ENCODE data around the gene HARBI1. TPM values are rescaled to one million over a fixed set of nuclear protein-coding genes. Genes with fewer than 3 reads are reported as not detected.

HARBI1 gene
- total RNA-seq, 1 experiment from 2014 or later: 4.9 TPM

GRCh38 chr11:46642627-46643335 is 25.8 kb upstream of the HARBI1 start:
- Histone ChIP-seq H3K4me3 (no peak overlapping the region), H3K9me3 (replicated peaks) (no peaks in the 10 kb centered on the region), H3K27me3 (replicated peaks) (no peaks in the 10 kb centered on the region), H3K4me1 (replicated peaks) (no peaks in the 10 kb centered on the region), H3K27ac (no peak overlapping the region), H3K36me3 (peaks cover 15% of the 10 kb centered on the region)
- no peak for DNase-seq (ENCODE audit: low read depth in 1 of 2, low spot score in 2 of 2)

- DNase-seq (ENCODE audit: low read depth in 1 of 2, low spot score in 2 of 2): no peak
- Histone ChIP-seq H3K4me3 (no peak overlapping the region), H3K27me3 (replicated peaks) (no peaks in the 10 kb centered on the region), H3K4me1 (replicated peaks) (no peaks in the 10 kb centered on the region), H3K27ac (no peak overlapping the region), H3K36me3 (peaks cover 10% of the 10 kb centered on the region), H3K9me3 (replicated peaks) (no peaks in the 10 kb centered on the region)
Observed at GRCh38 chr11:46641639-46642038, 24.6 kb upstream of the HARBI1 start.

GRCh38 chr11:46640036-46640788 is 23.2 kb upstream of the HARBI1 start:
- DNase-seq (ENCODE audit: low read depth in 1 of 2, low spot score in 2 of 2): no peak
- Histone ChIP-seq H3K4me3 (no peak overlapping the region), H3K27ac (no peak overlapping the region), H3K9me3 (replicated peaks) (no peaks in the 10 kb centered on the region), H3K27me3 (replicated peaks) (no peaks in the 10 kb centered on the region), H3K36me3 (peaks cover 3% of the 10 kb centered on the region; the same call in 1 of the 2 replicates), H3K4me1 (replicated peaks) (no peaks in the 10 kb centered on the region)

GRCh38 chr11:46639197-46639839 is 22.3 kb upstream of the HARBI1 start:
- Histone ChIP-seq H3K36me3 (peaks cover 3% of the 10 kb centered on the region; the same call in 1 of the 2 replicates), H3K27ac (no peak overlapping the region), H3K4me1 (replicated peaks) (no peaks in the 10 kb centered on the region), H3K4me3 (no peak overlapping the region), H3K9me3 (replicated peaks) (no peaks in the 10 kb centered on the region), H3K27me3 (replicated peaks) (no peaks in the 10 kb centered on the region)
- no peak for DNase-seq (ENCODE audit: low read depth in 1 of 2, low spot score in 2 of 2)

GRCh38 chr11:46637546-46637945 is 20.5 kb upstream of the HARBI1 start:
- Histone ChIP-seq H3K36me3 (peaks cover 4% of the 10 kb centered on the region), H3K27me3 (replicated peaks) (no peaks in the 10 kb centered on the region), H3K4me1 (replicated peaks) (no peaks in the 10 kb centered on the region), H3K9me3 (replicated peaks) (no peaks in the 10 kb centered on the region), H3K27ac (no peak overlapping the region), H3K4me3 (no peak overlapping the region)
- DNase-seq (ENCODE audit: low read depth in 1 of 2, low spot score in 2 of 2): no peak

GRCh38 chr11:46635557-46636139 is 18.6 kb upstream of the HARBI1 start:
- Histone ChIP-seq H3K27ac (no peak overlapping the region), H3K36me3 (peaks cover 8% of the 10 kb centered on the region), H3K4me1 (replicated peaks) (no peaks in the 10 kb centered on the region), H3K27me3 (replicated peaks) (no peaks in the 10 kb centered on the region), H3K4me3 (no peak overlapping the region), H3K9me3 (replicated peaks) (no peaks in the 10 kb centered on the region)
- DNase-seq (ENCODE audit: low read depth in 1 of 2, low spot score in 2 of 2): no peak

GRCh38 chr11:46633291-46634217 is 16.5 kb upstream of the HARBI1 start:
- Histone ChIP-seq H3K27me3 (replicated peaks) (no peaks in the 10 kb centered on the region), H3K4me1 (replicated peaks) (no peaks in the 10 kb centered on the region), H3K36me3 (peaks cover 8% of the 10 kb centered on the region), H3K9me3 (replicated peaks) (no peaks in the 10 kb centered on the region), H3K27ac (no peak overlapping the region), H3K4me3 (no peak overlapping the region)
- DNase-seq (ENCODE audit: low read depth in 1 of 2, low spot score in 2 of 2): no peak

GRCh38 chr11:46632502-46632901 is 15.5 kb upstream of the HARBI1 start:
- no peak overlapping the region for H3K4me3 ChIP-seq
- H3K4me1 ChIP-seq (replicated peaks): no peaks in the 10 kb centered on the region
- no peaks in the 10 kb centered on the region for H3K27me3 ChIP-seq (replicated peaks)
- H3K27ac ChIP-seq: no peak overlapping the region
- DNase-seq (ENCODE audit: low read depth in 1 of 2, low spot score in 2 of 2): no peak
- H3K9me3 ChIP-seq (replicated peaks): no peaks in the 10 kb centered on the region
- peaks cover 8% of the 10 kb centered on the region; the same call in 1 of the 2 replicates for H3K36me3 ChIP-seq

GRCh38 chr11:46631676-46632075 is 14.6 kb upstream of the HARBI1 start:
- no peak overlapping the region for H3K27ac ChIP-seq
- no peaks in the 10 kb centered on the region for H3K9me3 ChIP-seq (replicated peaks)
- H3K36me3 ChIP-seq: peaks cover 8% of the 10 kb centered on the region; the same call in 1 of the 2 replicates
- no peaks in the 10 kb centered on the region for H3K27me3 ChIP-seq (replicated peaks)
- no peak overlapping the region for H3K4me3 ChIP-seq
- no peaks in the 10 kb centered on the region for H3K4me1 ChIP-seq (replicated peaks)
- DNase-seq (ENCODE audit: low read depth in 1 of 2, low spot score in 2 of 2): no peak

- Histone ChIP-seq H3K4me1 (replicated peaks) (no peaks in the 10 kb centered on the region), H3K36me3 (peaks cover 17% of the 10 kb centered on the region; the same call in 1 of the 2 replicates), H3K27me3 (replicated peaks) (no peaks in the 10 kb centered on the region), H3K9me3 (replicated peaks) (no peaks in the 10 kb centered on the region), H3K4me3 (no peak overlapping the region), H3K27ac (no peak overlapping the region)
- no peak for DNase-seq (ENCODE audit: low read depth in 1 of 2, low spot score in 2 of 2)
Observed at GRCh38 chr11:46630237-46630636, 13.2 kb upstream of the HARBI1 start.

GRCh38 chr11:46628961-46629360 is 11.9 kb upstream of the HARBI1 start:
- Histone ChIP-seq H3K36me3 (peaks cover 17% of the 10 kb centered on the region; the same call in 1 of the 2 replicates), H3K9me3 (replicated peaks) (no peaks in the 10 kb centered on the region), H3K4me1 (replicated peaks) (no peaks in the 10 kb centered on the region), H3K27ac (no peak overlapping the region), H3K4me3 (no peak overlapping the region), H3K27me3 (replicated peaks) (no peaks in the 10 kb centered on the region)
- DNase-seq (ENCODE audit: low read depth in 1 of 2, low spot score in 2 of 2): no peak

GRCh38 chr11:46625406-46625805 is 8.4 kb upstream of the HARBI1 start:
- Histone ChIP-seq H3K27me3 (replicated peaks) (no peaks in the 10 kb centered on the region), H3K4me3 (no peak overlapping the region), H3K4me1 (replicated peaks) (no peaks in the 10 kb centered on the region), H3K27ac (no peak overlapping the region), H3K36me3 (peaks cover 17% of the 10 kb centered on the region; the same call in 1 of the 2 replicates), H3K9me3 (replicated peaks) (no peaks in the 10 kb centered on the region)
- no peak for DNase-seq (ENCODE audit: low read depth in 1 of 2, low spot score in 2 of 2)

- Histone ChIP-seq H3K27ac (no peak overlapping the region), H3K4me1 (replicated peaks) (peaks cover 12% of the 10 kb centered on the region), H3K9me3 (replicated peaks) (no peaks in the 10 kb centered on the region), H3K4me3 (no peak overlapping the region), H3K27me3 (replicated peaks) (no peaks in the 10 kb centered on the region), H3K36me3 (peaks cover 5% of the 10 kb centered on the region; the same call in 1 of the 2 replicates)
- no peak for DNase-seq (ENCODE audit: low read depth in 1 of 2, low spot score in 2 of 2)
Observed at GRCh38 chr11:46618837-46619236, 1.8 kb upstream of the HARBI1 start.
